Prostate gland (tissue), 2 donors: ENCODE results near the gene PBLD.

Source experiments
- CTCF ChIP-seq, 4 experiments: fragments of 200-600 bp in 2 of 4; fragments of 450-650 bp in 2 of 4; sonication (generic) in 2 of 4; IDR thresholded peaks; 1 replicate in 3 of 4; 2 replicates in 1 of 4; pipeline ENCODE4 v1.5.1; 2016 to 2019; ENCODE audit warnings: antibody characterized with exemption in 4 of 4, mild to moderate bottlenecking in 2 of 4, moderate library complexity in 2 of 4
- POLR2AphosphoS5 ChIP-seq: sonication (generic); formaldehyde crosslinking; IDR thresholded peaks from one replicate; pipeline ENCODE4 v1.6.1; 2017; ENCODE audit warnings: antibody characterized with exemption

- TF ChIP-seq POLR2AphosphoS5 (no peak), CTCF (IDR thresholded peaks at IDR 0.05) (no peak)
Measured at GRCh38 chr10:68288717-68289116, 44.0 kb downstream of the PBLD start.
